ENCODE results near the gene TSHZ2. TPM values are rescaled to one million over a fixed set of nuclear protein-coding genes. Genes with fewer than 3 reads are reported as not detected.

The TSHZ2 gene
- total RNA-seq, 1 experiment from 2014 or later, result 0.07 TPM

DNA sequence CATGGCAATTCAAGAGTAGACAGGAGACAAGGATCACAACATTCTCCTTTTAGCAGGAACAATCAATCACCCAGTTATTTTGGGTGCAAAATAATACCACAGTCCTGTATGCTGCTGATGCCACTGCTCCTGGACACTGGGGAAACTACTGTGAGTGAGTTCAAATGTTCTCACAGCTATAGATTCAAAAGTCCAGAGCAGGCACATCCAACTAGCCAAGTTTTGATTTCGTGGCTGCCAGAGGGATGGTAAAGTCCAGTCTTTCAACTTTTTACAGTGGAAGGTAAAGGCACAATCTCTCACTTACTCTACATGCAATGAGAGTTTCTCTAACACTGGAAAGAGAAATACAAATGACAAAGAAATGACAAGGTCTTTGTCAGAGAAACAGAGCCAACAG lies 26.9 kb upstream of the TSHZ2 start:
- Mint-ChIP-seq H3K9me3 (no peaks in the 10 kb centered on the region), H3K36me3 (ENCODE audit: insufficient read depth in 1 of 3, low read depth in 3 of 3) (no peaks in the 10 kb centered on the region), H3K27me3 (ENCODE audit: low read depth) (no peaks in the 10 kb centered on the region), H3K4me3 (no peak overlapping the region), H3K27ac (no peak overlapping the region), H3K4me1 (no peaks in the 10 kb centered on the region)
- Histone ChIP-seq H2BK120ac (ENCODE audit: low read depth, low read length, poor library complexity, severe bottlenecking) (no peak overlapping the region), H3K9ac (ENCODE audit: extremely low read depth, insufficient read length, low read length) (no peak overlapping the region), H3K9me3 (ENCODE audit: control insufficient read depth, low read depth, low read length) (no peaks in the 10 kb centered on the region), H3K4ac (ENCODE audit: low read depth, low read length) (no peak overlapping the region), H2BK12ac (ENCODE audit: insufficient read length, low read depth, low read length) (no peak overlapping the region), H3K23me2 (ENCODE audit: insufficient read length, low read depth, low read length, poor library complexity, severe bottlenecking) (no peaks in the 10 kb centered on the region), H3K23ac (ENCODE audit: insufficient read length, low read depth, low read length) (no peak overlapping the region), H3K27ac (ENCODE audit: insufficient read length, low read depth, low read length) (no peak overlapping the region), H3K79me1 (ENCODE audit: insufficient read depth, low read depth, low read length, poor library complexity, severe bottlenecking) (no peaks in the 10 kb centered on the region), H2AFZ (ENCODE audit: low read length) (no peak overlapping the region), H4K8ac (replicated peaks; ENCODE audit: insufficient read length, low read depth, low read length) (no peak overlapping the region), H3K18ac (ENCODE audit: insufficient read length, low read depth, low read length) (no peak overlapping the region), H3K27me3 (ENCODE audit: insufficient read depth, low read length) (no peaks in the 10 kb centered on the region), H3K4me2 (ENCODE audit: insufficient read depth, insufficient read length, low read length) (no peak overlapping the region), H4K20me1 (ENCODE audit: control insufficient read depth, insufficient read depth, insufficient read length) (no peaks in the 10 kb centered on the region), H4K5ac (ENCODE audit: insufficient read length, low read depth, low read length) (no peak overlapping the region), H3K56ac (ENCODE audit: insufficient read length, low read depth, low read length) (no peak overlapping the region), H3K4me1 (ENCODE audit: insufficient read depth, low read length) (no peaks in the 10 kb centered on the region), H2BK5ac (ENCODE audit: insufficient read length, low read length) (no peak overlapping the region), H2AK5ac (ENCODE audit: insufficient read length, low read length) (no peak overlapping the region), H3T11ph (ENCODE audit: low read length) (no peak overlapping the region), H4K91ac (ENCODE audit: insufficient read length, low read depth, low read length) (no peak overlapping the region), H2BK20ac (ENCODE audit: low read depth, low read length, poor library complexity, severe bottlenecking) (no peak overlapping the region), H2BK15ac (ENCODE audit: low read depth, low read length) (no peak overlapping the region), H3K79me2 (ENCODE audit: insufficient read depth, low read length) (no peaks in the 10 kb centered on the region), H3K14ac (ENCODE audit: insufficient read depth, low read length) (no peak overlapping the region)
- DNase-seq, result no peak
- no CpG with 5 or more reads among the region's 1 CpG for WGBS (ENCODE audit: extremely low coverage, insufficient read length, low lambda C conversion rate)
- TF ChIP-seq CTCF (conservative IDR thresholded peaks at IDR 0.05), result no peak

All from H9 (cell line).